ENCODE measurements around the gene GGNBP2.

DNA sequence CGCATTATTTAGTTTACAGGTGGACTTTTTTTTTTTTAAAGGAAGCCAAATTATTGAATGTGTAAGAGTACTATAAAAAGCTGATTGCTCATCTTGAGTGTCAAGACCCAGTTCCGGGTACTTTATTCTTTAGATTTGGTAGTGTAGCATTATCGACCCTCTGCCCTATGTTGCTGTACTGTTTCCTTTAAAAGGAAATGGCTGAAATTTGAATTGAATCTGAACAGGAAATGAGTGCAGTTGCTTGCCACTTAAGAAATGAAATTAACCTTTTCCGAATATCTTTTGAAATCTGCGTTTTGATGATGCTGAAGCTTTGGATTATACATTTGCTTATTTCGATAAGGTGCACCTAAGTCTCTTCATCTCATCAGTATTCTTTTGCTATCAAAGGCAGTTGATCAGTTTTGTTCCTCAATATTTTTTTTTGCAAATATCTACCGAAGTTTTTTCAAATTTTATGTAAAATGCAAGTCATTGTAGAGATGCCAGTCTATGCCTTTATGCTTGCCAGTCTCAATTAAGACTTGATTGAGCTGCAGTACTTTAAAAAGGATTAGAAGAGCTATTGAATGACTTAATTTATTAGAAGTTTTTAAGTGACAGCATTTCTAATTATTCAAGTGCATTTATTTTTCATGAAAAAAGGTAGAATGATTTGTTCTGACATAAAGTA, 1.8 kb downstream of the GGNBP2 start:
- TF ChIP-seq EZH2 (IDR thresholded peaks at IDR 0.05; ENCODE audit: insufficient read depth, poor library complexity, severe bottlenecking) (no peak), EZH2phosphoT487 (IDR thresholded peaks at IDR 0.05; ENCODE audit: insufficient read depth, low read depth) (no peak)
